HG03442 (cell line): Measurements from ENCODE around the gene EXOC4.

ENCODE experiments used
- ATAC-seq: cut with Tn5 transposase; IDR thresholded peaks from one replicate; pipeline ENCODE4 v1.9.1; 2021; ENCODE audit warnings: mild to moderate bottlenecking, moderate library complexity; ENCODE audit not compliant: unreplicated experiment

The EXOC4 gene

GRCh38 chr7:134084488-134085144, 831.7 kb downstream of the EXOC4 start:
- peak; percentile 52 for ATAC-seq

- no peak for ATAC-seq
Measured at GRCh38 chr7:134085311-134085710, 832.4 kb downstream of the EXOC4 start.

GRCh38 chr7:134086998-134087735, 834.3 kb downstream of the EXOC4 start:
- ATAC-seq, result no peak

- ATAC-seq, result no peak
Measured at GRCh38 chr7:134088199-134088598, 835.3 kb downstream of the EXOC4 start.

- ATAC-seq, result no peak
Measured at GRCh38 chr7:134089446-134089845, 836.6 kb downstream of the EXOC4 start.

GRCh38 chr7:134098072-134098471, 845.2 kb downstream of the EXOC4 start:
- ATAC-seq, result no peak

- no peak for ATAC-seq
Measured at GRCh38 chr7:134101716-134102115, 848.8 kb downstream of the EXOC4 start.

GRCh38 chr7:134104166-134104565, 851.3 kb downstream of the EXOC4 start:
- ATAC-seq, result no peak

GRCh38 chr7:134105841-134106240, 853.0 kb downstream of the EXOC4 start:
- no peak for ATAC-seq

- no peak for ATAC-seq
Measured at GRCh38 chr7:134108802-134109201, 855.9 kb downstream of the EXOC4 start.

GRCh38 chr7:134113655-134114054, 860.8 kb downstream of the EXOC4 start:
- ATAC-seq, result no peak

GRCh38 chr7:134114992-134115391, 862.1 kb downstream of the EXOC4 start:
- ATAC-seq, result no peak
